Fibroblast of skin of left biceps (primary cell): ENCODE data around the gene SINHCAF.
"Not testable (repeated sequence)": the region's sequence is repeated elsewhere in the genome, so short reads cannot be mapped to it uniquely, and the experiment has no call there.

Experiments used
- DNase-seq, 2 experiments: peaks; one replicate each; pipeline ENCODE4 v3.0.0-alpha.2; 2013; ENCODE audit warnings: low read depth in 2 of 2

SINHCAF gene

DNA sequence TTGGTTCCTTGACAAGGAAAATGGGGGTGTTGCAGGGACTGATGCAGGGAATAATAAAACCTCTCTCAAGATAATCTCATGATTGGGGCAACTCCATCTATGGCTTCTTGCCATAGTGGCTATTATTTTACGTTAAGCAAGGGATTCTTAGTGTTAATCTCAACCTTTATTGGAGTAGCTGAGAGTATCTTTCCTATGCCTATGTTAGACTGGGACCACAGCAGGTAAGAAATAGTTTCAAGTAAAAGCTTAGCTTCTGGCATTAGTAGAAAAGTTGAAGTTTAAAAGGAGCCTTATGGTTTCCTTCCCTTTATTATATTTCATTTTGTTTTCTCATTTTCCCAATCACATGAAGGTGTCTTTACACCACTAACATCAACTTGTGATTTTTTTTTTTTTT, 16.7 kb downstream of the SINHCAF start:
- no peak for DNase-seq

DNA sequence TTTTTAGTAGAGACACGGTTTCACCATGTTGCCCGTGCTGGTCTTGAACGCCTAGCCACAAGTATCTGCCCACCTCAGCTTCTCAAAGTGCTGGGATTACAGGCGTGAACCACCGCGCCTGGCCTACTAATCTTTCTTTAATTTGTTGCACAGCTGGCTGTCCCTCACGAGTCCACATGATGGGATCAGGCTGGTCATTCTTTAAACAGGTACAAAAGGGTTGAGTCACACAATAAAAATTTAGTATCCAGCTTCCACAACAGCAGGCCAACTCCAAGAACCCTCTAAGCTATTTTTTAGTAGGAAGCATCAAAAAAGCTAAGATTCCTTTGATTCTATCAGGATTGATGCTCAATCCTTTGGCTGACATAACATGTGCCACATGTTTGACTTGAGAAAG, 17.8 kb downstream of the SINHCAF start:
- DNase-seq, result no peak

DNA sequence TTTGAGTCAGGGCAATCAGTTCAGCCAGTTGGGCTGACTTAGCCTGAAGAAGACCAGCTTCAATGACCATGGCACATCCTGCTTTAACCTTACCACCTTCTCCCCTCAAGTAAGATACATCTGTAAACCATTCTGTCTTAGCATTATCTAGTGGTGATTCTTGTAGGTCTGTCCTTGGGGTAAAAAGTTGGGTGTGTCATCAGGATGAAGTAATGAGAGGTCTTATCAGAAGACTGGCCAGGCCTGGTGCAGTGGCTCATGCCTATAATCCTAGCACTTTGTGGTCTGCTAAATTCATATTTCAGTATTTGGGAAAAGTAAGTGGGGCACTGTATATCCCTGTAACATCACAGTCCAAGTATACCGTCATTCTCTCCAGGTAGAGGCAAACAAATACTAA, 19.1 kb downstream of the SINHCAF start:
- no peak for DNase-seq

DNA sequence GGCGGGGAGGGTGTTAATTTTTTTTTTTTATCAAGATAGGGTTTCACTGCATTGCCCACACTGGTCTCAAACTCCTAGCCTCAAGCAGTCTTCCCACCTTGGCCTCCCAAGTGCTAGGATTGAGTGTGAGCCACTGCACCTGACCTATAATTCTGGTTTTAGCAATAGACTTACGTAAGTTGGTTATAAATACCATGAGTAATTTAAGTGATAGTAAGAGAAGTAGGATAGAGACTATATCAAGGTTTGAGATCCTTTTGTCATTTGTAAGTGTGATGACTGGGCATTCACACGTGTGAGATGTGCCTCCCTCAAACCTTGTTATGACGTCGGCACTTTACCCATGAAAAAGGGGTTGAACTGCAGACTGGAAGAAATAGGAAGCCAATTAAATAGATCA, 22.5 kb downstream of the SINHCAF start:
- no peak for DNase-seq

DNA sequence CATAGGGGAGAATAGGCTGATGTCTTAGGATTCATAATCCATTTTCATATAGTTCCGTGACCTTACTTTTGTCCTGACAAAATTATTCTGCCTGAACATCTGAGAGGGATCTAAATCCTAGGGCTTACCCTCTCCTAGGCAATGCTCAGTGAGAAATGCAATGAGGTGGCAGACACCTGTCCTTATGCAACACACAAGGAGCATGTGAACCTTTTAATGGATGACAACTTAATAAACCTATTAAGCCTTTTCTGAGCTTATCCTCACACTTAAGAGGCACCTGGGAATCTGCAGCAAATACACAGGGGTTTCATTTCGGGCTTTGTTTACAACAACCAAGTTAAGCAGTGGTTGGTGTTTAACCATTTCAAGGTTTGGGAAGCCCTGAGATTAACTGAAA, 24.6 kb downstream of the SINHCAF start:
- no peak for DNase-seq

DNA sequence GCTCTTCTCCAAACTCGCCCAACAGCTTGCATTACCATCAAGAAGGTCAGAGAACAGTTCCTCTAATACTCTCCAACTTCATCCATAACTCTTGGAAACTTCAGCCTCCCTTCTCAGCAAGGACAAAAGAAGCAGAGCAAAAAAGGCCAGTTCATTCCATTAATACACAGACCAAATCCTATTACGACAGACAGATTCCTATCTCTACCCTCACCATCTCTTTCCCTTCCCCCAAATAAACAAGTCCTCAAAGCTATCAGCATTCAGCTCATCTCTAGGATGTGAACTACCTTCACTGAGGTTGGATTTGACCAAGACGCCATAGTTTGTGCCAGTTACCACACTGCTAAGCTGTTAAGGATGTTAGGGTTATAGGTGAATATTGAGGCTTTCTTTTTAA, 25.2 kb downstream of the SINHCAF start:
- no peak for DNase-seq

DNA sequence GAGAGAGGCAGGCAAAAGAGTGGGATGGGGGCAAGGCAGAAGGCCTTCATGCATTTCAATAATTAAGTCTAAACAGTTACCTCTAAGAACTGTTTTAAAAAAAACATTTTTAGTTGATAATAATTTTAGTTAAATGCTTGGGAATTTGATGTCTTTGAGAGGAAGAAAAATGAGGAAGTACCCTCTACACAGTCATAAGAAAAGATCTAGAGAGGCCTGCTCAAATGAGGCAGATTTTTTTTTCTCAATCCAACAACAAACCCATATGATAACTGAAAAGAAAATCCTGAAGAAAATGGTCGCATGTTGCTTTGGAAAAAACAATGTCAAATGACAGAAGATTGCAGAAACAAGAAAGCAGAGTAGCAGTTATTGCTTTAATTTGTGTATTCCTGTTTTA, 25.6 kb downstream of the SINHCAF start:
- DNase-seq, result no peak

DNA sequence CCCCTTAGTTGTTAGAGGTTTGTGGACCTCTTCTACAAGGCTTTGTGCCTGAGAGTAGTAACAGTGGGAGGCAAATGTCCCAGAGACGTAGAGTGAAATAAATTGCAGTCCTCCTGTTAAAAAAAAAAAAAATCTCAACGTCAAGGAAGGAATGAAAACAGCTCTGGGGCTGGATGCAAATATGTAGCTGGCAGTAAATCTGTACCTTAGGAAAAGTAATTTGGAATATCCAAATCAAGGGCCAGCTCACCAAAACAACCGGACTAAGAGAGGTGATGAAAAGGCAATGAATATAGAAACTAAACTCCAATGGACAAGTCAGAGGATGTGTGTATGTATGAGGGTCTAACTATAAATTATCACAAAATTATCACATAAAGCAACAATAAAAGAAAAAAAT, 27.0 kb downstream of the SINHCAF start:
- no peak for DNase-seq

DNA sequence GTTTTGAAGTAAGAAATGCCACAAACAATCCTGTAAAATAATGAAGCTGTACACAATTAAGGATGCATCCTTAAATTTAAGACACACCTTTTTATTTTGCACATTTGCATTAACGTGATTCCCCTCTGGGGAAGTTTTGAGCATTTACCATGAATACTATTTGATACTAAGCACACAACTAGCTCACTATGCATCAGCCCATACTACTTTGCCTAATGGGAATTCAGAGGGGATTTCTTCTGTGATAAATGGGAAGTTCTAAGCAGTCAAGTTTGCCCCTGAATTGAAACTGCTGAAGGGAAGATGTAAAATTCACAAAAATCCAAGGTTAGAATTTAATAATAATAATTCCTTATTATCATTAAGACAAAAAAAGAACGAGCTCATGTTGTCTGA, 27.4 kb downstream of the SINHCAF start:
- DNase-seq, result no peak

DNA sequence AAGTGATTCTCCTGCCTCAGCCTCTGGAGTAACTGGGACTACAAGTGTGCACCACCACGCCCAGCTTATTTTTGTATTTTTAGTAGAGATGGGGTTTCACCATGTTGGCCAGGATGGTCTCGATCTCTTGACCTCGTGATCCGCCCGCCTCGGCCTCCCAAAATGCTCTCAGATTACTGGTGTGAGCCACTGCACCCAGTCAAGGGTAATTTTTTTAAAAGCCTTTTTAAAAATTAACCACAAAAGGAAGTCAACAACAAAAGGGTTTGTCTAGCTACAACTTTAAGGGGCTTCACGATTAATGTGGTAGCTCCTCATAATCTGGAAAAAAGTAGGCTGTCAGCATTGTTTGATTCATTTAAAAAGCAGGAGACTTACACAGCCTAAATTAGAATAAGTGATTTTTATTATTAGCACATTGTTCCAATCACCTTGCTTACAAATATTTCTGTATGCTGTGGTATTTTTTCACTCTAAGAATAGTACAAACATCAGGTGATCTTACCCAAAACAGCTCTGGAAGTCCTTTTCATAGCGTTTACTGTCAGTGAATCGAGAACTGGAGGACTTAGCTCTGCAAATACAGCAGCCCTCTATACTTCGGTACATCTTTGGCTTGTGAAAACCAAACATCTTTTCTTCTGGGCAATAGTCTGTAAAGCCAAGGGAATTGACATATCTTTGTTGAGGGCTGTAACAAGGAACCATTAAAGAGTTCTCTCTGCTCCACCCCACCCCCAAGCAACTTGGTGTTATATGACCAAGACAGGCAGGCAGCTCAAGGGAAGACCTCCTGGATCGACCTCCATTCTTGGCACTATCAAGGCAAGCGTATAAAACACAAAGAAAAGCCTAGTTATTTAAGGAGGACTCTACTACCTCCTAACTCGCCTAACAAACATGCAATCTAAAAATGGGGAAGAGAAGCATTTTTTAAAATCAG, 28.1 kb downstream of the SINHCAF start:
- DNase-seq, result no peak

DNA sequence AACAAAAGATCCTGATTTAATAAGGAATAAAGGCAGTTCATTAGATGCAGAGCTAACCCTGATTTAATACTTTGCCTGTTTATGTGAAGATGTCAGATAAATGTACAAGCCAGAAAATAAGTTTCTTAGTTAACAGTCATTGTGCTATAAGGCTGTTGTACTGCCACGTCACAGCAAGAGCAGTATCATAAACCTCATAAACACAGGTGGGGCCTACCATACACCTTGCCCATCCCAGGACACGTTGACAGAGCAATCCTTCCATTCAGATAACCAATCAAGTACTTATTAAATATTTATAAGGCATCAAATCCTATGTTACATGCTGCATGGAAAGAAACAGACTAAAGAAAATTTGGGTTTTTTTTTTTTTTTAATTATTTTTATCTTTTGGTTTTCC, 36.5 kb downstream of the SINHCAF start:
- no peak for DNase-seq

DNA sequence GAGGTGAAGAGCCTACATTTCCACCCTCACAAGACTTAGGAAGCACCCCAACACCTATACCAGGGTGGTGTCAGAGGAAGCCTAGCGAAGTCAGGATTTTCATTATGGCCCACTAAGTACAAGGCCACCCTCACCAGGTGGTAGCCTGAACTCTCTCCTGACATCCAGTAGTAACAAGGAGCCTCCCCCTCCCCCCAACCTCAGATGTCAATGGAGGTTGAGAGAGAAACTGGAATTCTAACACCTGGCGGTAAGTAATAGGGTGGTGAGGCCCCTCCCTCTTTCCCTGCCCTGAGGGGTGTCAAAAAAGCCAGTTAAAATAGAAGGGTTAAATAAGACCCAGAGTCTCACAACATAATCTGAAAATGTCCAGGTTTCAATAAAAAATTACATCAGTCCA, 37.6 kb downstream of the SINHCAF start:
- no peak for DNase-seq

DNA sequence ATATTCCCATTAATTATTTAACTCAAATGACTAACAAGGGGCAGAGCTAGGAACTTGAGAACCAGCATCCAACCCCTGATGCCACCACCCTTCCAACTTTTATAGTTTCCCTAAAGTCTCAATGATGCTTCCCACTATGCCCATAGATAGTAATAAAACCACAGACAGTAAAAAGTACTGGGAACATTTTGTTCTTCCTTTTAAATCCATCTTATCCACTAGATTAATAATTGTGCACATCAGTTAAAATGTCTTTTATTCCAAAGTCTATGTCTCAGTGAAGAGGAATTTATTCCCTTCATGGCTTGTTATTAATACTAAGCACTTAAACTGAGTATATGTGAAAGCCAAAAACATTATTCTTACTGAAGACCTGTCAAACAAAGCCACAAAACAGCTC, 45.8 kb downstream of the SINHCAF start:
- DNase-seq, result no peak

DNA sequence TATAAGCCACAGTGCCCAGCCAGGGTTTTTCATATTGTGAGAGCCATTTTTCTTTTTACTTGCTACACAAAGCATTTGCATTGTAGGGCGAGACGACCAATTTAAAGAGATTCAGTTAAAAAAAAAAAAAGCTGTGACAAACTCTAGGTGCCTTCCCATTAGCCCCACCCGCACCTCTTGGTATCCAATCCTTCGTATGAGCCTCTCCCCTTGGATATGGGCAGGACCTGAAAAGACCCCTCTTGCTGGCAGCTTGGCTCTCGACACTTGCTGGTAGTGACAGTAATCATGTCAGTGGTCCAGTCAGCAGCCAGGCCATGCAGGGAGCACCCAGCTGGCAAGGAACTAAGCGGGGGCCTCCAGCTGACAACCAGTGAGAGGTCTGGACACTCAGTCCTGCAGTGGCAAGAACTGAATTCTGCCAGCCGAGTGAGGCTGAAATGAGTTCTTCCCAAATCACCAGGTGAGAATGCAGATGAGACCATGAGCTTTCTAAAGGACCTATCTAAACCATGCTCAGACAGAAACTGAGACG, 46.5 kb downstream of the SINHCAF start:
- DNase-seq, result no peak

DNA sequence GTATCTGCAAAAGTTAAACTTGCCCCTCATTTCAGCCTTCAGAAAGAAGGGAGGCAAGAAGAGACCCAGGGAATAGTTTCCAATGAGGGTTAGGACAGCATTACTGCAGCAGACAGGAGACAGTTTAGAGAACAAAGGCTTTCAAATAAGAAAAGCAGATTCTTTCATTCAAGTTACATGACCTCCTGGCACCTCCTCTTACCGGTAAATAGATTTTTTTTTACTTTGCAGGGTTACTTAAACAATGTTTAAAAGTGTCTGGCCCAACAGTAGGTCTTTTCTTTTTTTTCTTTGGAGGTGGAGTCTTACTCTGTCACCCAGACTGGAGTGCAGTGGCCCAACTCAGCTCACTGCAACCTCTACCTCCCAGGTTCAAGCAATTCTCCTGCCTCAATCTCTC, 47.1 kb downstream of the SINHCAF start:
- DNase-seq, result no peak

DNA sequence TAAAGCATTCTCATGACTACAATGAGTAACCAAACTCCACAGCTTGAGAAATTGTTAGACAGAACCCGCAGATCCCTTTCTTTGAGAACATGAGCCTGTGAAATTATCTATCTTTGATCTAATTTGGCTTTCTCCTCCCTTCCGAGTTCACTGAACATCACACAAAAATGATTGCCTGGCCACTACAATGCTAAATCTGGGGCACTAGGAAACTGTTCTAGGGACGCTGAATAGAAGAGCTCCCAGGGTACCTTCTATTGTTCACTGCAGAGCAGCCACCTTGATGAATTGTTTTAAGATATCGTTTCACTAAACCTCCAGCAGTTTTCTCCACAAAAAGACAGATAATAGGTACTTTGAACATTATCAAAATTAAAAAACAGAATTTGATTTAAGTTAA, 47.5 kb downstream of the SINHCAF start:
- no peak for DNase-seq

DNA sequence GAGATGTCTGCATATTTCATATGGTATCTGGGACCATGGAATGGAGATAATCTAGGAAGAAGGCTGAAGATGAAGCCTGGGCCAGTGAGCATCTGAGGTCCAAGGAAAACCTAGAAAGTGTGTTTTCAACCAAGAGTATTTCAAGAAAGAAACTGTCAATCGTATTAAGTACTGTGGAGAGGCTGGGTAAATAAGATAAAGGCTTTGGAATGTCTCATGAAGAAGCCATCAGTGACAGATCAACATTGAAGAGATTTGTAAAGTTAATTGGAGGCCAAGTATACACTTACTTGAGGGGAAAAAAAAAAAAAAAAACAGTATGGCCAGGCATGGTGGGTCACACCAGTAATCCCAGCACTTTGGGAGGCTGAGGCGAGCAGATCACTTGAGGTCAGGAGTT, 48.9 kb downstream of the SINHCAF start:
- no peak for DNase-seq

DNA sequence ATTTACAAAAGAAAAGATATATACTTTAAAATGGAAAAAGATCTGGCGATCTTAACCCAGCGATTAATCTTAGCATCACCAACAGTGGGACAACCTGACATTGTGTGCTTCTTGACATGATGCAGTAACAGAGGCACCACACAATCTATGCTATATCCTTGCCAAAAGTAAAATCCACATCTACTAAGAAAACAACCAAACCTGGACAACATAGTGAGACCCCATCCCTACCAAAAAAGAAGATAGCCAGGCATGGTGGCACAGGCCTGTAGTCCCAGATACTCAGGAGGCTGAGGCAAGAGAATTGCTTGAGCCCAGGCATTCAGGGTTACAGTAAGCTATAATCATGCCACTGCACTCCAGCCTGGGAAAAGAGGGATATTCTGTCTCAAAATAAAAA, 50.5 kb downstream of the SINHCAF start:
- no peak for DNase-seq

DNA sequence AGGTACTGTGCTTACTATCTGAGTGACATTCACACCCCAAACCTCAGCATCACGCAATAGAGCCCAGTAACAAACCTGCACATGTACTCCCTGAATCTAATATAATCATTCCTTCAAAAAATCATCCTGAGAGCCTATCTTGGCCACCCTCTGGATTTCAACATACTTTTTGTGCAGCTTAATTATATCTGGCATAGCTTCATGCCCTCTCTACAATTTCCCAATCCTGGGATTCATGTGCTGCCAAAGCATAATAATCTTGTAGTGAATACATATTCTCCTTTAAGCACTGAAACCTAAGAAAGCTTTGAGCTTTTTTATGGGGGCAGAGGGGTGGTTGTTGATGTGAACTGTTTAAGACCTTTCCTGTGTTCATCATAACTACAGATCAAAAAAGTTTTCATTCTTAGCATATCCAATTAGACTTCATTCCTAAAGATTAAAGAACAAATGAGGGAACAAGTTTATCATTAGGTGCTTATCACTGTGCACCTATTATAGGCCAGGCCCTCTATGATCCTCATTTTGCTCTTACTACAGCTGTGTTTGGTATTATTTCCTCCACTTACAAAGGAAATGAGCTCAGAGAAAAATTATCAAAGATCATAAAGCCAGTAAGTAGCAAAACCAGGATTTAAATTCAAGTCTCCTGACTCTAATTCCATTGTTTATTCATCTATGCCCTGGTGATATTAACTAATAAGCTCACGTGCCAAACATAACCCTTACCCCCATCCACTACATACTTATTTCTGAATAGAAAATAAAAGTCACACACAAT, 51.2 kb downstream of the SINHCAF start:
- no peak for DNase-seq

DNA sequence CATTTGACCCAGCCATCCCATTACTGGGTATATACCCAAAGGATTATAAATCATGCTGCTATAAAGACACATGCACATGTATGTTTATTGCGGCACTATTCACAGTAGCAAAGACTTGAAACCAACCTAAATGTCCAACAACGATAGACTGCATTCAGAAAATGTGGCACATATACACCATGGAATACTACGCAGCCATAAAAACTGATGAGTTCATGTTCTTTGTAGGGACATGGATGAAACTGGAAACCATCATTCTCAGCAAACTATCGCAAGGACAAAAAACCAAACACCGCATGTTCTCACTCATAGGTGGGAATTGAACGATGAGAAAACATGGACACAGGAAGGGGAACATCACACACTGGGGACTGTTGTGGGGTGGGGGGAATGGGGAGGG, 52.2 kb downstream of the SINHCAF start:
- not testable (repeated sequence) for DNase-seq

DNA sequence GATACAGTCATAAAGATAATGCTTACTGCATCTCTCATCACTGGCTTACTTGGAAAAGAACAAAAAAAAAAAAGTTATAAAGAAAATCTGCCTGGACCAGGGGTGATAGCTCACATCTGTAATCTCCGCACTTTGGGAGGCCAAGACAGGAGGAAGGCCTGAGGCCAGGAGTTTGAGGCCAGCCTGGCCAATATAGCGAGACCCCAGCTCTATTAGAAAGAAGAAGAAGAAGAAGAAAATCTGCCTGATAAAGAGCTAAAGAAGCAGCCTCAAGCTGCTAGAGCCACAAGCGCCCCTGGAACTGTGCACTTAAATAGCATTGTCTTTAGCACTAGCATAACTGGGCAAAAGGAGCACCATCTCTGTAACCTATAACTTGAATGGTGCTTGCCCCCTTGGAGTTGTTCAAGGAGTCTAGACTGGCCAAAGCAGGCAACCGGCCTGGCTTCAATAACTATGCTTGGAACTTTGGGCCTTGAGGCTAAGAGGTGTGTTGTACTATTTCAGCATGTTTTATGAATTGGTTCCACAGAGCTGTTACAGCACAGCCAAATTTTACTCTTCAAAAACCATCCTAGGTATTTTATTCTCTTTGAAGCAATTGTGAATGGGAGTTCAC, 53.2 kb downstream of the SINHCAF start:
- no peak for DNase-seq

DNA sequence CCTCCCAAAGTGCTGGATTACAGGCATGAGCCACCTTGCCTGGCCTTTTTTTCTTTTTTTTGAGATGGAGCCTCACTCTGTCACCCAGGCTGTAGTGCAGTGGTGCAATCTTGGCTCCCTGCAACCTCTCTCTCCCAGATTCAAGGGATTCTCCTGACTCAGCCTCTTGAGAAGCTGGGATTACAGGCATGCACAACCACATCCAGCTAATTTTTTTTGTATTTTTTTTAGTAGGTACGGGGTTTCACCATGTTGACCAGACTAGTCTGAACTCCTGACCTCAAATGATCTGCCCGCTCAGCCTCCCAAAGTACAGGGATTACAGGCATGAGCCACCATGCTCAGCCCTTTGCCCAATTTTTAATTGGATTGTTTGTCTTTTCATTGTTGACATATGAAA, 58.0 kb downstream of the SINHCAF start:
- no peak for DNase-seq
